ENCODE results near the gene WLS. TPM values are rescaled to one million over a fixed set of nuclear protein-coding genes. Genes with fewer than 3 reads are reported as not detected.

The WLS gene
- total and polyA plus RNA-seq, 4 donors: 27.3 to 128 (median 71.7) TPM

DNA sequence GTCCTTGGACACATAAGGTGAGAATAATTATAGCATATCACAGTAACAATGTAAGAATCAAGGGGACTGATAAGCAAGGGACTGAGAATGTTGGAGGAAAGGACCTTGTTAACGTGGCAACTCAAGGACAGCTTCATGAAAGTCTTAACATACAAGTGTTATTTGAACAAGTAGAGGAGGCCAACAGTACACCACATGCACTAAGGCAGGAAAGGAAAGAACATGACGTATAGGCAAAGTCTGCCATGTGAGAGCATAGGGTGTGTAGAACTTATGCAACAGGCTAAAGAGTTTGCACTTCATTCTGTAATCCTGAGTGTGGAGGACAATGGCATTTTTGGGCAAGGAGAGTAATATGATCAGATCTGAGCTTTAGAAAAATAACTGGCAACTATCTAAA, 148.6 kb downstream of the WLS start:
- H3K27me3 ChIP-seq (ENCODE audit: control insufficient read depth in 3 of 3, insufficient read depth in 3 of 3, low read length in 2 of 3): peaks cover 0 to 8% (median 0%) of the 10 kb centered on the region in 3 donors
- H3K4me3 ChIP-seq: no peak overlapping the region
- WGBS, 2 donors: 43 to 52% methylated on average over 2 of the region's 2 CpGs
- H3K36me3 ChIP-seq (ENCODE audit: control insufficient read depth in 4 of 4, insufficient read depth in 4 of 4, low read length in 4 of 4): no peaks in the 10 kb centered on the region
- TF ChIP-seq, protein P1, sequence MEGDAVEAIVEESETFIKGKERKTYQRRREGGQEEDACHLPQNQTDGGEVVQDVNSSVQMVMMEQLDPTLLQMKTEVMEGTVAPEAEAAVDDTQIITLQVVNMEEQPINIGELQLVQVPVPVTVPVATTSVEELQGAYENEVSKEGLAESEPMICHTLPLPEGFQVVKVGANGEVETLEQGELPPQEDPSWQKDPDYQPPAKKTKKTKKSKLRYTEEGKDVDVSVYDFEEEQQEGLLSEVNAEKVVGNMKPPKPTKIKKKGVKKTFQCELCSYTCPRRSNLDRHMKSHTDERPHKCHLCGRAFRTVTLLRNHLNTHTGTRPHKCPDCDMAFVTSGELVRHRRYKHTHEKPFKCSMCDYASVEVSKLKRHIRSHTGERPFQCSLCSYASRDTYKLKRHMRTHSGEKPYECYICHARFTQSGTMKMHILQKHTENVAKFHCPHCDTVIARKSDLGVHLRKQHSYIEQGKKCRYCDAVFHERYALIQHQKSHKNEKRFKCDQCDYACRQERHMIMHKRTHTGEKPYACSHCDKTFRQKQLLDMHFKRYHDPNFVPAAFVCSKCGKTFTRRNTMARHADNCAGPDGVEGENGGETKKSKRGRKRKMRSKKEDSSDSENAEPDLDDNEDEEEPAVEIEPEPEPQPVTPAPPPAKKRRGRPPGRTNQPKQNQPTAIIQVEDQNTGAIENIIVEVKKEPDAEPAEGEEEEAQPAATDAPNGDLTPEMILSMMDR (IDR thresholded peaks at IDR 0.05; ENCODE audit: control extremely low read depth, extremely low read depth): no peak
- H3K9me3 ChIP-seq (ENCODE audit: control insufficient read depth in 4 of 4, insufficient read depth in 3 of 4, low read length in 3 of 4): no peaks in the 10 kb centered on the region
- H3K9ac ChIP-seq (ENCODE audit: insufficient read depth in 1 of 2, low read length in 2 of 2): no peak overlapping the region
- DNase-seq: peak in 2 of 3 donors; percentile 4 to 50
- no peak for ATAC-seq (ENCODE audit: insufficient read depth, low FRiP score)
- H3K27ac ChIP-seq (ENCODE audit: low read depth in 1 of 2, low read length in 1 of 2): no peak overlapping the region
- peaks cover 0 to 6% (median 0%) of the 10 kb centered on the region in 5 donors for H3K4me1 ChIP-seq (ENCODE audit: control insufficient read depth in 5 of 5, insufficient read depth in 5 of 5, low read length in 5 of 5)

DNA sequence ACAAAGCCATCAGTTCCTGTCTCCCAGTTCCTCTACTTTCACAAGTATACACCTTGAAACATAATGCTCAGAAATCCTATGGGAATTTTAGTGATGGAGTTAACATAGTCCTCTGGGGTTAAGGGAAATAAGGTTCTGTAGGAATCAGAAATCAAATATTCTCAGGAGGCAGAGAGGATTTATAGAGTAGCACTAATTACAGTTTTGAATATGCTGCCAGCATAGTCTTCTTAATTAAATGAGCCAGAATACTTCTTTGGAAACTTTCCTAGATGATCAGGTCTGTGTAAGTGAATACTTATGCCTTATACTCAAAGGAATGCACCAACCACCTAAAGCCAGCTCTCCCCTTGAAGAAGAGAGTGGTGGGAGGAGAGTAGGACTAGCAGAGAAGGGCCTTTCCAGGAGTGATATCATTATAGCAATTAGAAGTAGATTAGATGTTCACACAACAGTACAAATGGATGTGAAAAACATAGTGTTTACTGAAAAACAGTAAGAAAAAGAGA, 150.5 kb downstream of the WLS start:
- Histone ChIP-seq H3K4me3 (no peak overlapping the region), H3K27me3 (ENCODE audit: control insufficient read depth in 3 of 3, insufficient read depth in 3 of 3, low read length in 2 of 3) (peaks cover 0 to 8% (median 0%) of the 10 kb centered on the region in 3 donors), H3K9me3 (ENCODE audit: control insufficient read depth in 4 of 4, insufficient read depth in 3 of 4, low read length in 3 of 4) (no peaks in the 10 kb centered on the region), H3K27ac (ENCODE audit: low read depth in 1 of 2, low read length in 1 of 2) (no peak overlapping the region), H3K9ac (ENCODE audit: insufficient read depth in 1 of 2, low read length in 2 of 2) (no peak overlapping the region), H3K4me1 (ENCODE audit: control insufficient read depth in 5 of 5, insufficient read depth in 5 of 5, low read length in 5 of 5) (peaks cover 0 to 6% (median 0%) of the 10 kb centered on the region in 5 donors), H3K36me3 (ENCODE audit: control insufficient read depth in 4 of 4, insufficient read depth in 4 of 4, low read length in 4 of 4) (no peaks in the 10 kb centered on the region)
- ATAC-seq (ENCODE audit: insufficient read depth, low FRiP score) (no peak), DNase-seq (no peak)
- TF ChIP-seq, protein P1 (IDR thresholded peaks at IDR 0.05; ENCODE audit: control extremely low read depth, extremely low read depth): no peak

DNA sequence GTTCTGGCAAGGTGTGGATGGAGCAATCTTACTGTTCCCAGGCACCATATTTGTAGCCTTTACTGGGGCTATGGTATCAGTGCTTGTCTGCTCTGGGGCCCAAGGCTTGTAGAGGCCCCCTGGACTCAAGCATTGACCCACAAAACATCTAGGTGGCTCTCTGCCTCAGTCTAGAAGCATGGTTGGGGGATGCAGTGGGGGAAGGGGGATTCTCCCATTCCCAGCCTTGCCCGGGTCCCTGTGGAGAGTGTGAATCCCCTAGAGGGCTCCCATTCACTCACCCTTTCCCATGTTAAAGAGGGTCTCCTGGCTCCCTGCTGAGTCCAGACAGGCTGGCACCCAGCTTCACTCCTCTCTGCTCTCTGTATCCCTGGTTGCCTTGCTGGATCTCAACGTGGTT, 153.7 kb downstream of the WLS start:
- no peaks in the 10 kb centered on the region for H3K9me3 ChIP-seq (ENCODE audit: control insufficient read depth in 4 of 4, insufficient read depth in 3 of 4, low read length in 3 of 4)
- no peak overlapping the region for H3K9ac ChIP-seq (ENCODE audit: insufficient read depth in 1 of 2, low read length in 2 of 2)
- 73 to 79% methylated on average over 2 of the region's 2 CpGs for WGBS, 2 donors
- H3K27ac ChIP-seq (ENCODE audit: low read depth in 1 of 2, low read length in 1 of 2): no peak overlapping the region
- TF ChIP-seq, protein P1 (IDR thresholded peaks at IDR 0.05; ENCODE audit: control extremely low read depth, extremely low read depth): no peak
- H3K4me3 ChIP-seq: no peak overlapping the region
- no peaks in the 10 kb centered on the region for H3K36me3 ChIP-seq (ENCODE audit: control insufficient read depth in 4 of 4, insufficient read depth in 4 of 4, low read length in 4 of 4)
- ATAC-seq (ENCODE audit: insufficient read depth, low FRiP score): no peak
- no peaks in the 10 kb centered on the region for H3K4me1 ChIP-seq (ENCODE audit: control insufficient read depth in 5 of 5, insufficient read depth in 5 of 5, low read length in 5 of 5)
- no peak for DNase-seq
- H3K27me3 ChIP-seq (ENCODE audit: control insufficient read depth in 3 of 3, insufficient read depth in 3 of 3, low read length in 2 of 3): peaks cover 0 to 8% (median 0%) of the 10 kb centered on the region in 3 donors

Small RNA genes lying within 50 kb of the gene (small RNA-seq; reads per million reads assigned to genes)
- gene COX6B1P7 (ENCODE audit: low replicate concordance) (not detected), gene MIR1262 (ENCODE audit: low replicate concordance) (0.64 reads per million, percentile 70 among the genes with 10 or more reads in this experiment)

Other genes with a start within 250 kb of the WLS start
- 1 to 10 TPM in 1 of 2 donors, under 1 TPM in 1; 0.77 to 3.5 TPM for gene DIRAS3, start 181.9 kb downstream of the WLS start, total RNA-seq
- 1 to 10 TPM in 1 of 2 donors, under 1 TPM in 1; 0.68 to 2.4 TPM for gene DIRAS3, start 181.9 kb downstream of the WLS start, polyA plus RNA-seq
- gene RPE65, start 217.4 kb upstream of the WLS start, total RNA-seq: under 1 TPM in 1 of 2 donors, not detected in 1; 0.09 TPM
- gene RPE65, start 217.4 kb upstream of the WLS start, polyA plus RNA-seq: under 1 TPM in 1 of 2 donors, not detected in 1; 0.01 TPM

All from lung (tissue), 13 donors.